Measurements from ENCODE around the gene TRMO. TPM values are rescaled to one million over a fixed set of nuclear protein-coding genes. Genes with fewer than 3 reads are reported as not detected.
A peak's percentile ranks its signal among the peaks of the same experiment; 100 is the strongest.

Gene TRMO
- total and polyA plus RNA-seq, 9 of the 15 experiments (the other 6 are each of a cell fraction or from before 2014, with no cell fraction given), result 5.6 to 22.4 (median 16.2) TPM

GRCh38 chr9:97940233-97940632 is 17.9 kb upstream of the TRMO start (continued):
- TF ChIP-seq LCOR (CRISPR knock-in tag; IDR thresholded peaks at IDR 0.05) (no peak), TGIF2 (CRISPR knock-in tag; IDR thresholded peaks at IDR 0.05) (no peak), ZNF23 (CRISPR knock-in tag; IDR thresholded peaks at IDR 0.05) (no peak), ZNF75A (CRISPR knock-in tag; IDR thresholded peaks at IDR 0.05) (no peak), FOXK2 (conservative IDR thresholded peaks at IDR 0.05 in 1 of 2, IDR thresholded peaks at IDR 0.05 in 1 of 2; ENCODE audit: low read depth in 2 of 2) (peak in 1 of 2 experiments; percentile 51; a peak in 1 of 4 replicates), ZNF707 (CRISPR knock-in tag; conservative IDR thresholded peaks at IDR 0.05) (no peak), RBM34 (IDR thresholded peaks at IDR 0.05; ENCODE audit: borderline replicate concordance, insufficient read depth, low read length) (no peak), EP300 (IDR thresholded peaks at IDR 0.05; ENCODE audit: low read length) (peak; percentile 89), CBX5 (IDR thresholded peaks at IDR 0.05; ENCODE audit: borderline replicate concordance, low read depth) (no peak), TCF3 (CRISPR knock-in tag; IDR thresholded peaks at IDR 0.05) (peak; percentile 89), SPI1 (IDR thresholded peaks at IDR 0.05; ENCODE audit: borderline replicate concordance, low read depth, low read length) (no peak), RBM14 (IDR thresholded peaks at IDR 0.05; ENCODE audit: borderline replicate concordance, insufficient read depth, low read depth, low read length) (no peak), SMAD1 (IDR thresholded peaks at IDR 0.05; ENCODE audit: low read depth, low read length, partially characterized antibody) (peak; percentile 26), SLC30A9 (CRISPR knock-in tag; IDR thresholded peaks at IDR 0.05) (no peak)
- TF ChIP-seq, protein P1, sequence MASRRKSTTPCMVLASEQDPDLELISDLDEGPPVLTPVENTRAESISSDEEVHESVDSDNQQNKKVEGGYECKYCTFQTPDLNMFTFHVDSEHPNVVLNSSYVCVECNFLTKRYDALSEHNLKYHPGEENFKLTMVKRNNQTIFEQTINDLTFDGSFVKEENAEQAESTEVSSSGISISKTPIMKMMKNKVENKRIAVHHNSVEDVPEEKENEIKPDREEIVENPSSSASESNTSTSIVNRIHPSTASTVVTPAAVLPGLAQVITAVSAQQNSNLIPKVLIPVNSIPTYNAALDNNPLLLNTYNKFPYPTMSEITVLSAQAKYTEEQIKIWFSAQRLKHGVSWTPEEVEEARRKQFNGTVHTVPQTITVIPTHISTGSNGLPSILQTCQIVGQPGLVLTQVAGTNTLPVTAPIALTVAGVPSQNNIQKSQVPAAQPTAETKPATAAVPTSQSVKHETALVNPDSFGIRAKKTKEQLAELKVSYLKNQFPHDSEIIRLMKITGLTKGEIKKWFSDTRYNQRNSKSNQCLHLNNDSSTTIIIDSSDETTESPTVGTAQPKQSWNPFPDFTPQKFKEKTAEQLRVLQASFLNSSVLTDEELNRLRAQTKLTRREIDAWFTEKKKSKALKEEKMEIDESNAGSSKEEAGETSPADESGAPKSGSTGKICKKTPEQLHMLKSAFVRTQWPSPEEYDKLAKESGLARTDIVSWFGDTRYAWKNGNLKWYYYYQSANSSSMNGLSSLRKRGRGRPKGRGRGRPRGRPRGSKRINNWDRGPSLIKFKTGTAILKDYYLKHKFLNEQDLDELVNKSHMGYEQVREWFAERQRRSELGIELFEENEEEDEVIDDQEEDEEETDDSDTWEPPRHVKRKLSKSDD (conservative IDR thresholded peaks at IDR 0.05; ENCODE audit: low read length), result no peak
- TF ChIP-seq, protein P2, sequence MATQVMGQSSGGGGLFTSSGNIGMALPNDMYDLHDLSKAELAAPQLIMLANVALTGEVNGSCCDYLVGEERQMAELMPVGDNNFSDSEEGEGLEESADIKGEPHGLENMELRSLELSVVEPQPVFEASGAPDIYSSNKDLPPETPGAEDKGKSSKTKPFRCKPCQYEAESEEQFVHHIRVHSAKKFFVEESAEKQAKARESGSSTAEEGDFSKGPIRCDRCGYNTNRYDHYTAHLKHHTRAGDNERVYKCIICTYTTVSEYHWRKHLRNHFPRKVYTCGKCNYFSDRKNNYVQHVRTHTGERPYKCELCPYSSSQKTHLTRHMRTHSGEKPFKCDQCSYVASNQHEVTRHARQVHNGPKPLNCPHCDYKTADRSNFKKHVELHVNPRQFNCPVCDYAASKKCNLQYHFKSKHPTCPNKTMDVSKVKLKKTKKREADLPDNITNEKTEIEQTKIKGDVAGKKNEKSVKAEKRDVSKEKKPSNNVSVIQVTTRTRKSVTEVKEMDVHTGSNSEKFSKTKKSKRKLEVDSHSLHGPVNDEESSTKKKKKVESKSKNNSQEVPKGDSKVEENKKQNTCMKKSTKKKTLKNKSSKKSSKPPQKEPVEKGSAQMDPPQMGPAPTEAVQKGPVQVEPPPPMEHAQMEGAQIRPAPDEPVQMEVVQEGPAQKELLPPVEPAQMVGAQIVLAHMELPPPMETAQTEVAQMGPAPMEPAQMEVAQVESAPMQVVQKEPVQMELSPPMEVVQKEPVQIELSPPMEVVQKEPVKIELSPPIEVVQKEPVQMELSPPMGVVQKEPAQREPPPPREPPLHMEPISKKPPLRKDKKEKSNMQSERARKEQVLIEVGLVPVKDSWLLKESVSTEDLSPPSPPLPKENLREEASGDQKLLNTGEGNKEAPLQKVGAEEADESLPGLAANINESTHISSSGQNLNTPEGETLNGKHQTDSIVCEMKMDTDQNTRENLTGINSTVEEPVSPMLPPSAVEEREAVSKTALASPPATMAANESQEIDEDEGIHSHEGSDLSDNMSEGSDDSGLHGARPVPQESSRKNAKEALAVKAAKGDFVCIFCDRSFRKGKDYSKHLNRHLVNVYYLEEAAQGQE (IDR thresholded peaks at IDR 0.05; ENCODE audit: borderline replicate concordance), result no peak
- TF ChIP-seq, protein P2 (CRISPR knock-in tag; IDR thresholded peaks at IDR 0.05; ENCODE audit: low read depth), result no peak
- TF ChIP-seq, protein P3, sequence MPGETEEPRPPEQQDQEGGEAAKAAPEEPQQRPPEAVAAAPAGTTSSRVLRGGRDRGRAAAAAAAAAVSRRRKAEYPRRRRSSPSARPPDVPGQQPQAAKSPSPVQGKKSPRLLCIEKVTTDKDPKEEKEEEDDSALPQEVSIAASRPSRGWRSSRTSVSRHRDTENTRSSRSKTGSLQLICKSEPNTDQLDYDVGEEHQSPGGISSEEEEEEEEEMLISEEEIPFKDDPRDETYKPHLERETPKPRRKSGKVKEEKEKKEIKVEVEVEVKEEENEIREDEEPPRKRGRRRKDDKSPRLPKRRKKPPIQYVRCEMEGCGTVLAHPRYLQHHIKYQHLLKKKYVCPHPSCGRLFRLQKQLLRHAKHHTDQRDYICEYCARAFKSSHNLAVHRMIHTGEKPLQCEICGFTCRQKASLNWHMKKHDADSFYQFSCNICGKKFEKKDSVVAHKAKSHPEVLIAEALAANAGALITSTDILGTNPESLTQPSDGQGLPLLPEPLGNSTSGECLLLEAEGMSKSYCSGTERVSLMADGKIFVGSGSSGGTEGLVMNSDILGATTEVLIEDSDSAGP (CRISPR knock-in tag; IDR thresholded peaks at IDR 0.05), result no peak
